GM21737 (cell line): ENCODE data around the gene E4F1.

ENCODE experiments used
- ATAC-seq: cut with Tn5 transposase; IDR thresholded peaks from one replicate; pipeline ENCODE4 v1.9.1; 2021; ENCODE audit warnings: mild to moderate bottlenecking, moderate library complexity; ENCODE audit not compliant: unreplicated experiment

E4F1 gene

GRCh38 chr16:2228161-2228824, 4.9 kb downstream of the E4F1 start:
- ATAC-seq = no peak

GRCh38 chr16:2229091-2229490, 5.7 kb downstream of the E4F1 start:
- ATAC-seq = no peak

DNA sequence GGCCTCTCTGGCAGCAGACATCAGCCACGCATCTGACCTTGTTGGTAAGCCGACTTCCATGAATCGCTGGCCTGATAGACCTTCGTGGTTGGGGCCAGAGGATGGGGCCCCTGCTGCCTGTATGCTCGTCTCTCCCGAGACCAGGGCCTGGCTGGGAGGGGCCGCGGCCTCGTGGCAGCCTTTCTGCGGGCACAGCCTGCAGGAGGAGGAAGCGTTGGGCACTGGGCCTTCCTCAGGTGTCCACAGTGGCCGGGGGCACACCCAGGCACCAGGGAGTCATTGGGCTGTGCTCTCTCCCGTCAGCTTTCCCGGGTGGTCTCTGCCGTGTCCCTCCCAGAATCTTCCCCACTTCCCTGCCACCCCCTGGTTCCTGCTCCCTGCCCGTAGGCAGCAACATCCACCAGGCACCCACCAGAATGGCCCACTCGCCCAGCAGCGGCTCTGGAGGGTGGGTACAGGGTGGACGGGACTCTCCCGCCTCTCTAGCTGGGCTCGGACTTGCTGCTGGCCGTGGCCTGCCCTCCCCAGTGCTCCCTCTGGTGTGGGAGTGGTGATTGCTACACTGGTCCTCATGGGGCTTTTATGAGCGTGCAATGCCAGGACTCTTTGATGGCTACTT, 6.3 kb downstream of the E4F1 start:
- no peak for ATAC-seq

- ATAC-seq = no peak
Measured at GRCh38 chr16:2230376-2230775, 7.0 kb downstream of the E4F1 start.

DNA sequence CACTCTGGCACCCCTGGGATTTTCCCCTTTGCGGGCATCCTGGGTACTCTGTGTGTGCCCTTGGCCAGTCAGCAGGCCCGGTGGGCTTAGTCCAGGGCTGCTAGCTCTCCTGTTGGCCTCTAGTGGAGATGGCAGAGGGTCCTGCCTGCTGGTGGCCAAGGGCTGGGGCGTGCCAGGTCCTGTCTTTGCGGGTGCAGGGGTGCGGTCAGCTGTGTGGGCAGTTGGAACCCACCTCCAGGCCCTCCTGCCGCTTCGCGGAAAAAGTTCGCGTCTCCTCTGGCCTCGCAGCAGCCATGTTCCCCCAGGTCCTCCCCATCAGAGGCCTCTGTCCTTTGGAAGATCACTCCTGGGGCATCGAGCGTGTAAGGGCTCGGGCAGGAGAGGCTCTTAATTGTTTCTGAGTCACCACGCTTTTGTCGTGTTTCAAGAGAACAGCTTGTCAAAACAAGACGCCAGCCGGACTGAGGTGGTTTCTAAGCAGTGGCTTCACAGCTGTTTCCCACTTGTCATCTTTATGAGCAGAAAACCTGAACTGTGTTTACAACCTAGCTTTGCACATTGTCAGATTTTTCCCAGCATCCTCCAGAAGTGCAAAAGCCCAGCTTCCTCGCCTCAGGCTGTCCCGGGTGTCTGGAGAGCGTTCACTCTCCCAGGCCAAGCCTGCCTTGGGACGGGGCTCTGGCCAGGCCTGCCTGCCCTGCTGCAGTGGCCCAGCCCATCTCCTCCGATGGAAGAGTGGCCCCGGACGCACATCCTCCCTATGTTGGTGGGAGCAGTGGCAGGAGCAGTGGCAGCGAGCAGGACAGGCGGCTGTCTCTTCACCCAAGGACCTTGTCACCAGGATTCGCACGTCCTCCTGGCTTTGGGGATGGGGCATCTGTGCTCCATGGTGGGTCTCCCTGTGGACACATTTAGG, 7.9 kb downstream of the E4F1 start:
- ATAC-seq = no peak

DNA sequence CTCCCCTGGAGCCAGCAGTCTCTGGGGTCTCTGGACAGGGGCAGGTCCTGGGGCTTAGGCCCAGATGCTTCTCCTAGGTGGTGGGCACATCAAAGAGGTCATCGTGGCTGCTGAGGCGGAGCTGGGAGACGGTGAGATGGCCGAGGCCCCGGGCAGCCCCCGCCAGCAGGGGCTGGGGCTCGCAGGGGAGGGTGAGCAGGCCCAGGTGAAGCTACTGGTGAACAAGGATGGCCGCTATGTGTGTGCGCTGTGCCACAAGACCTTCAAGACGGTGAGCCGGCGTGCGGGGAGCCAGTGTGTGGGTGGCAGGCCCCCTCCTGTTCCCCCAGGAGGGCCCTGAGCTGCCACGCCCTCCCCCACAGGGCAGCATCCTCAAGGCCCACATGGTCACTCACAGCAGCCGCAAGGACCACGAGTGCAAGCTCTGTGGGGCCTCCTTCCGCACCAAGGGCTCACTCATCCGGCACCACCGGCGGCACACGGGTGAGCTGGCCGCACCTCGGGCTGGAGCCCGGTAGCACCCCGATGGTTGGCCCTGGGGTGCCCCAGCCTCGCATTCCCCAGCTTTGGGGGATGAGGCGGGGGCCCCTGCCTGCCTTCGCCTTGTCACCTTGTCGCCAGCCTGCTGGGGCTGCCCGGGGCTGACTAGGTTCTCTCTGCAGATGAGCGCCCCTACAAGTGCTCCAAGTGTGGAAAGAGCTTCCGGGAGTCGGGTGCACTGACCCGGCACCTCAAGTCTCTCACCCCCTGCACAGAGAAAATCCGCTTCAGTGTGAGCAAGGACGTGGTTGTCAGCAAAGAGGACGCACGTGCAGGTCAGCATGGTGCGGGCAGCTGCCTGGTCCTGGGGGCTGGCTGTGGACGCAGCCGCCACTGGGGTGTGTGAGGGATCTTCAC, 9.0 kb downstream of the E4F1 start:
- ATAC-seq = no peak

GRCh38 chr16:2233046-2233775, 9.8 kb downstream of the E4F1 start:
- ATAC-seq = no peak

DNA sequence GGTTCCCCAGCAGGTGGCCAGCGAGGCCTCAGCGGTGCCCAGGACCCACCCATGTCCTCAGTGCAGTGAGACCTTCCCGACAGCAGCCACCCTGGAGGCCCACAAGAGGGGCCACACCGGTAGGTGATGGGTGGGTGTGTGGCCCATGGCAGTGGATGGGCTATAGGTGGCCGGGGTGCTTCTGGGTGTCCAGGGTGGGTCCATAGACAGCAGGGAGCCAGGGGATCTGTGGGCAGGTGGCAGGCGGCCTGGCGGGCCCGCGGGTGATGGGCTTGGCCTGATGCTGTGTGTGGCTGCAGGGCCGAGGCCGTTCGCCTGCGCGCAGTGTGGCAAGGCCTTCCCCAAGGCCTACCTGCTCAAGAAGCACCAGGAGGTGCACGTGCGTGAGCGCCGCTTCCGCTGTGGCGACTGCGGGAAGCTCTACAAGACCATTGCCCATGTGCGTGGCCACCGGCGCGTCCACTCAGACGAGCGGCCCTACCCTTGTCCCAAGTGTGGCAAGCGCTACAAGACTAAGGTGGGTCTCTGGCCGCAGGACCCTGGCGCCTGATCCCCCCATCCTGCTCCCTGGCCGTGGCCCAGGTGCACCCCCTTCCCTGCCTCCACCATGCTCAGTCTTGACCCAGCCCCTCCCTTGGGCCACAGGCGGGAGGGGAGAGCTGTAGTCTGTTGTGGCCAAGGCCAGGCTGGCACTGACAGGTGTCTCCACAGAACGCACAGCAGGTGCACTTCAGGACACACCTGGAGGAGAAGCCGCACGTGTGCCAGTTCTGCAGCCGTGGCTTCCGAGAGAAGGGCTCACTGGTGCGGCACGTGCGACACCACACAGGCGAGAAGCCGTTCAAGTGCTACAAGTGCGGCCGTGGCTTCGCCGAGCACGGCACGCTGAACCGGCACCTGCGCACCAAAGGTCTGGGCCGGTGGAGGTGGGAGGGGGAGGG, 10.8 kb downstream of the E4F1 start:
- ATAC-seq = no peak

DNA sequence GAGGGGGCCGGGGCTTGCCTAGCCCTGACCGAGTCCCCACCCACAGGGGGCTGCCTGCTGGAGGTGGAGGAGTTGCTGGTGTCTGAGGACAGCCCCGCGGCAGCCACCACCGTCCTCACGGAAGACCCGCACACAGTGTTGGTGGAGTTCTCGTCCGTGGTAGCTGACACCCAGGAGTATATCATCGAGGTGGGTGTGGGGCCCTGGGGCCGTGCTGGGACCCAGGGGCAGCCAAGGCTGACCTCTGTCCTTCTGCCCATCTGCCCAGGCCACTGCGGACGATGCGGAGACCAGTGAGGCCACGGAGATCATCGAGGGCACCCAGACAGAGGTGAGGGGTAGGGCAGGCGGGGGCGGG, 11.4 kb downstream of the E4F1 start:
- no peak for ATAC-seq

- no peak for ATAC-seq
Measured at GRCh38 chr16:2235234-2235651, 11.9 kb downstream of the E4F1 start.

DNA sequence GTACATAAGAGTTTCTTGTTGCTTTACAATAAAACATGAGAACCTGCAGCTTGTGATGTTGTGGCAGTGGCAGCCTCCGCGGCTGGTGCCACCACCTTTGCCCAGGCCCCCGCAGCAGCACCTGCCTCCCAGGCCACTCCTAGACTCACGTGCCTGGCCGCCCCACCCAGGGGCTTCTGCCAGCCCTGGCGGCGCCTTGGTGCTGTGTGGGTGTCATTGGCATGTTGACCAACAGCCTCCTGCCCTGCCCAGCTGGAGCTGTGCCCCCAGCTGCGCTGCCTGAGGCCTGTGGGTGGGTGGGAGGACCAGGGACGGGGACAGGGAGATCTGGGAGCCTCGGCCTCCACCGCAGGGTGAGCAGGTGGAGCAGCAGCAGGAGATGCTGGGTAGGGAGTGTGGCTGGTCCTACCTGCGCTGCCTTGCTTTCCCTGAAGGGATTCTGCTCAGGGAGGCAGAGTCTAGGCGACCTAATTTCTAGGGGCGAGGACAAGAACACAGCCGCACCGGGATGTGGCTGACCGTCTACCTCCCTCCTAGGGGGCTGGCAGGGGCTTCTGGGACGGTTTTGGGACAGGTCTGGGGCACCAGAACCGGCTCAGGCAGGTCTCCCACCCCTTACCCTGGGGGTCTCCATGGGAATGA, 12.4 kb downstream of the E4F1 start:
- no peak for ATAC-seq

GRCh38 chr16:2236337-2237101, 13.1 kb downstream of the E4F1 start, which contains the start of gene DNASE1L2:
DNASE1L2 (plus strand) TSS chr16:2236444; CDS start chr16:2236817, 373 bp downstream.
- no peak for ATAC-seq

GRCh38 chr16:2237102-2237482, 13.7 kb downstream of the E4F1 start:
- no peak for ATAC-seq

- no peak for ATAC-seq
Measured at GRCh38 chr16:2237493-2238149, 14.2 kb downstream of the E4F1 start.

DNA sequence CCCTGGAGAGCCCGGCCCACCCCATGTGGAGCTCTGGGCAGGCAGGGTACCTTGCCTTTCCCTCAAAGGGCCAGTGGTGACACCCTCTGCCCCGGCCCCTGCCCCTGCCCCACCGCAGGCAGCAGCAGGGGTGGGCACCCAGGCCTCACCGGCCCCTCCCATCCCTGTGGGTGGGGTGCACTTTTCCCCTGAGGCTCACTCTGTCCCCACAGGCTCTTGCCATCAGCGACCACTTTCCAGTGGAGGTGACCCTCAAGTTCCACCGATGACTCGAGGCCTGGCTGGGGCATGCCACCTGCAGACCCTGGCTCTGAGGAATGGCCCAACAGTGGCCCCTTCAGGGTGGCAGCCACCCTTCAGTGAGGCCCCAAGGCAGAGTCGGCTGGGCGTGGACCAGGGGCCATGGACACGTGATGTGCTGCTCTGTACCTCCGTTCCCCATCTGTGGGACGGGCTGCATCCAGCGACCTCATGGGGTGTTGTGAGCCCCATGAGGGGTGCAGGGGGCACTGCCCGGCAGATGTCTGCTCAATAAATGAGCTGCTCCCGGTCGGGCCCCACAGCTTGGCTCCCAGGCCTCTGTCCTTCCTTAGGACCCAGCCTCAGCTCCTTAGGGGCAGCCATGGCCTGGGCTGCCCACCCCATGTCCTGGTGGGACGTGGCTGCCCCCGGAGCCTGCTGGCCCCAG, 14.9 kb downstream of the E4F1 start:
- no peak for ATAC-seq

- no peak for ATAC-seq
Measured at GRCh38 chr16:2238838-2239675, 15.7 kb downstream of the E4F1 start.
